Stimulated activated CD8-positive, alpha-beta memory T cell treated with anti-CD3 and anti-CD28 coated beads, Interleukin-7, amount 100 ng/mL, for 48 hours (primary cell): ENCODE data around the gene CELSR3.
A peak's percentile ranks its signal among the peaks of the same experiment; 100 is the strongest.

Experiments
- DNase-seq, 2 donors: peaks; one replicate each; pipeline ENCODE4 v3.0.0-alpha.2; 2020; ENCODE audit warnings: low read depth in 1 of 2; ENCODE audit errors: extremely low read depth in 1 of 2

The CELSR3 gene

GRCh38 chr3:48634661-48635221, 27.9 kb downstream of the CELSR3 start:
- DNase-seq, result peak; percentile 39 to 64

GRCh38 chr3:48633743-48634142, 28.9 kb downstream of the CELSR3 start:
- no peak for DNase-seq

GRCh38 chr3:48633256-48633655, 29.4 kb downstream of the CELSR3 start:
- DNase-seq, result no peak

- no peak for DNase-seq
These were observed 30.9 kb downstream of the CELSR3 start for GRCh38 chr3:48631516-48632448.

- no peak for DNase-seq
These were observed 31.9 kb downstream of the CELSR3 start for GRCh38 chr3:48630833-48631232.

- DNase-seq, result no peak
These were observed 32.3 kb downstream of the CELSR3 start for GRCh38 chr3:48630407-48630806.

- no peak for DNase-seq
These were observed 32.8 kb downstream of the CELSR3 start for GRCh38 chr3:48629894-48630293.

GRCh38 chr3:48628277-48629017, 34.2 kb downstream of the CELSR3 start:
- DNase-seq, result no peak

- DNase-seq, result no peak
These were observed 37.1 kb downstream of the CELSR3 start for GRCh38 chr3:48625600-48625999.

- no peak for DNase-seq
These were observed 37.9 kb downstream of the CELSR3 start for GRCh38 chr3:48624767-48625166.

- DNase-seq, result no peak
These were observed 38.7 kb downstream of the CELSR3 start for GRCh38 chr3:48623851-48624547.

- DNase-seq, result no peak
These were observed 41.2 kb downstream of the CELSR3 start, which contains the start of gene TMEM89 for GRCh38 chr3:48621461-48621869. Gene TMEM89 (minus strand): TSS chr3:48621769. CDS start chr3:48621756, 13 bp downstream.

- no peak for DNase-seq
These were observed 42.9 kb downstream of the CELSR3 start for GRCh38 chr3:48619541-48620524.

GRCh38 chr3:48617559-48617958, 45.1 kb downstream of the CELSR3 start:
- DNase-seq, result no peak

GRCh38 chr3:48614044-48614443, 48.6 kb downstream of the CELSR3 start:
- DNase-seq, result no peak

- no peak for DNase-seq
These were observed 50.4 kb downstream of the CELSR3 start for GRCh38 chr3:48612309-48612708.

- peak; percentile 82 to 89 for DNase-seq
These were observed 53.3 kb downstream of the CELSR3 start, which contains the start of gene UQCRC1 for GRCh38 chr3:48609088-48610005. Gene UQCRC1 (minus strand): TSS chr3:48609646. CDS start chr3:48609620, 26 bp downstream.

- DNase-seq, result no peak
These were observed 55.2 kb downstream of the CELSR3 start for GRCh38 chr3:48607519-48607918.

- no peak for DNase-seq
These were observed 61.1 kb downstream of the CELSR3 start for GRCh38 chr3:48601622-48601994.
